Spleen (tissue), 11 donors: ENCODE data around the gene NATD1. TPM values are rescaled to one million over a fixed set of nuclear protein-coding genes. Genes with fewer than 3 reads are reported as not detected.
A peak's percentile ranks its signal among the peaks of the same experiment; 100 is the strongest.

Experiments
- DNase-seq: peaks from one replicate; pipeline ENCODE4 v3.0.0-alpha.2; 2020
- H3K27ac ChIP-seq, 8 donors: fragments of 200-600 bp; sonication (generic) in 7 of 8; 1 replicate in 4 of 8; 2 replicates in 4 of 8; pipeline versions ENCODE4 v1.5.0 to v1.8.0; 2016 to 2021; ENCODE audit warnings: inconsistent platforms in 4 of 8, mild to moderate bottlenecking in 4 of 8, moderate library complexity in 1 of 8
- H3K27me3 ChIP-seq, 7 donors: fragments of 200-600 bp; sonication (generic) in 6 of 7; replicated peaks in 1 of 7; 1 replicate in 4 of 7; 2 replicates in 3 of 7; pipeline versions ENCODE4 v1.5.0 to v1.8.0; 2016 to 2021; ENCODE audit warnings: inconsistent platforms in 3 of 7, mild to moderate bottlenecking in 1 of 7
- H3K36me3 ChIP-seq, 6 donors: fragments of 200-600 bp; sonication (generic) in 5 of 6; 1 replicate in 4 of 6; 2 replicates in 2 of 6; pipeline versions ENCODE4 v1.5.0 to v1.8.0; 2016 to 2021; ENCODE audit warnings: inconsistent platforms in 2 of 6
- H3K4me1 ChIP-seq, 6 donors: fragments of 200-600 bp; sonication (generic) in 5 of 6; 1 replicate in 3 of 6; 2 replicates in 3 of 6; pipeline versions ENCODE4 v1.5.0 to v1.8.0; 2016 to 2021; ENCODE audit warnings: inconsistent platforms in 3 of 6
- H3K4me3 ChIP-seq, 8 donors: fragments of 200-600 bp; sonication (generic) in 7 of 8; 1 replicate in 4 of 8; 2 replicates in 4 of 8; pipeline versions ENCODE4 v1.5.0 to v1.8.0; 2016 to 2021; ENCODE audit warnings: inconsistent platforms in 4 of 8, mild to moderate bottlenecking in 4 of 8, moderate library complexity in 2 of 8
- H3K9me3 ChIP-seq, 8 donors: fragments of 200-600 bp; sonication (generic) in 7 of 8; 1 replicate in 4 of 8; 2 replicates in 4 of 8; pipeline versions ENCODE4 v1.5.0 to v1.8.0; 2016 to 2021; ENCODE audit warnings: inconsistent platforms in 4 of 8
- CTCF ChIP-seq, 11 experiments: fragments of 200-600 bp in 7 of 11; fragments of 450-650 bp in 4 of 11; sonication (generic) in 4 of 11; IDR thresholded peaks in 8 of 11; conservative IDR thresholded peaks in 3 of 11; 1 replicate in 7 of 11; 2 replicates in 4 of 11; pipeline versions ENCODE4 v1.4.0 to v1.8.0; 2016 to 2021; ENCODE audit warnings: antibody characterized with exemption in 11 of 11, inconsistent platforms in 4 of 11, mild to moderate bottlenecking in 1 of 11
- POLR2A ChIP-seq, 3 donors: fragments of 450-650 bp; IDR thresholded peaks; one replicate each; pipeline ENCODE4 v1.5.1; 2017; ENCODE audit warnings: antibody characterized with exemption in 3 of 3, mild to moderate bottlenecking in 1 of 3
- POLR2AphosphoS5 ChIP-seq, 3 donors: sonication (generic); formaldehyde crosslinking; IDR thresholded peaks; one replicate each; pipeline ENCODE4 v1.5.1; 2017; ENCODE audit warnings: antibody characterized with exemption in 3 of 3
- WGBS, 5 donors: extraction: QIAGEN DNeasy Blood & Tissue Kit in 3 of 5; methylation state at CpG; one replicate each; pipeline versions ENCODE4 v1.1.5 to v1.1.7; 2013 to 2018; 5-methylcytosine and 5-hydroxymethylcytosine counted together
- intact Hi-C: fragments of 100-400 bp; cut with DNase I; formaldehyde crosslinking; loops from one replicate; pipeline ENCODE4 v1.15.0; 2023; ENCODE audit warnings: low total_unique reads
- polyA plus RNA-seq, 3 donors: library from polyadenylated mRNA; stranded (reverse); fragments of 200-250 nt; gene quantifications; one replicate each; pipeline ENCODE4 v1.2.1, GENCODE V29; 2013
- total RNA-seq, 7 donors: library from RNA; depleted of rRNA in 3 of 7; stranded (reverse); fragments of >200 nt in 3 of 7; fragmentation: NEBNext Ultra II Directional in 4 of 7; extraction: Animal tissue kit (Norgen Biotek cat#: 25700) in 4 of 7; gene quantifications; one replicate each; pipeline versions ENCODE4 v1.1.0 to v1.2.1, GENCODE V29; 2016 to 2021
- donor health status: healthy with polysubstance abuse.
- donor health status: DM: no; HTN: no; CAD: no; lungs with moderate emphysema.
- donor health status: DM: no; HTN: no; CAD: no.
- donor health status: Bipolar disorder and iron deficiency.
- donor health status: healthy.
- donor health status: DM: no; HTN: no; CAD: no.
- donor health status: DM: yes; HTN: yes; CAD: no.

NATD1 gene
- total and polyA plus RNA-seq, 10 donors = 1.3 to 31.0 (median 12.6) TPM

DNA sequence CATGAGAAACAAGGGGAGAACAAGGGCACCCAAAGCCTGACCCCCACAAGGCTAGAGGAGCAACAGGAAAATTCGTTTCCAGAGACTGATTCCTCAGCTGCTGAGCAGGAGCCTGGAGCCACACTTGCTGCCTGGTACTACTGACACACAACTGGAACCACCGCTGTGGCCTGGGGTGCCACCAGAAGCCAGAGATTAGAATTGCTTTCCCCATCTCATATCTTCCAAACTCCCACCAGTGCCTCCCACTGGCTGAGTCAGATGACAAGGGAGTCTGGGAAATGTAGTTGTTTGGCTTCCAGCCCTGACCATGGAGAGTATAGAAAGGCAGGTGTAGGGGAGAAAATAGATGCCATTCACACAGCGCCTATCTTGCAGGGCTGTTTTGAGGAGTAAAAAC, 35.1 kb downstream of the NATD1 start:
- Histone ChIP-seq H3K27ac (peak overlapping the region in 1 of 8 donors; percentile 65), H3K27me3 (no peaks in the 10 kb centered on the region), H3K4me3 (no peak overlapping the region), H3K36me3 (peaks cover 0 to 30% (median 0%) of the 10 kb centered on the region in 6 donors), H3K4me1 (peaks cover 2 to 43% (median 28%) of the 10 kb centered on the region in 6 donors), H3K9me3 (peaks cover 0 to 3% (median 0%) of the 10 kb centered on the region in 8 donors)
- intact Hi-C loops = loop anchor here (10.0 kb wide), 1 partner anchor 83 kb away; no protein-coding TSS in a partner anchor
- no peak for DNase-seq
- no peak for TF ChIP-seq POLR2AphosphoS5 (IDR thresholded peaks at IDR 0.05)
- no peak for TF ChIP-seq POLR2A (IDR thresholded peaks at IDR 0.05)
- TF ChIP-seq CTCF (IDR thresholded peaks at IDR 0.05 in 8 of 11, conservative IDR thresholded peaks at IDR 0.05 in 3 of 11) = no peak
- WGBS, 5 donors = 78 to 94% (median 82%) methylated on average over 3 of the region's 3 CpGs

DNA sequence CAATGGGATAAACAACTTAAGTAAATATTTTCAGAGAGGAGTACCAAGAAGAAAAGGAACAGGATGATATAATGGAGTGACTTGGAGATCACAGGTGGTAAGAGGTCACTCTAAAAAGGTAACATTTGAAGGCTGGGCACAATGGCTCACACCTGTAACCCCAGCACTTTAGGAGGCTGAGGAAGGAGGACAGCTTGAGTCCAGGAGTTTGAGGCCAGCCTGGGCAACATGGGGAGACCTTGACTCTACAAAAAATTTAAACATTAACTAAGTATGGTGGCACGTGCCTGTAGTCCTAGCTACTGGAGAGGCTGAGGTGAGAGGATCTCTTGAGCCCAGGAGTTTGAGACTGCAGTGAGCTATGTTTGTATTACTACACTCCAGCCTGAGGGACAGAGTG, 35.9 kb downstream of the NATD1 start:
- intact Hi-C loops = loop anchor here (10.0 kb wide), 1 partner anchor 83 kb away; no protein-coding TSS in a partner anchor
- peaks cover 0 to 23% (median 0%) of the 10 kb centered on the region in 6 donors for H3K36me3 ChIP-seq
- H3K27me3 ChIP-seq = no peaks in the 10 kb centered on the region
- H3K4me1 ChIP-seq = peaks cover 10 to 51% (median 35%) of the 10 kb centered on the region in 6 donors
- DNase-seq = no peak
- TF ChIP-seq POLR2AphosphoS5 (IDR thresholded peaks at IDR 0.05) (no peak), POLR2A (IDR thresholded peaks at IDR 0.05) (no peak), CTCF (IDR thresholded peaks at IDR 0.05 in 8 of 11, conservative IDR thresholded peaks at IDR 0.05 in 3 of 11) (no peak)
- 87 to 96% (median 90%) methylated on average over 1 of the region's 1 CpG for WGBS, 5 donors
- peaks cover 0 to 3% (median 0%) of the 10 kb centered on the region in 8 donors for H3K9me3 ChIP-seq
- H3K4me3 ChIP-seq = no peak overlapping the region
- H3K27ac ChIP-seq = no peak overlapping the region

DNA sequence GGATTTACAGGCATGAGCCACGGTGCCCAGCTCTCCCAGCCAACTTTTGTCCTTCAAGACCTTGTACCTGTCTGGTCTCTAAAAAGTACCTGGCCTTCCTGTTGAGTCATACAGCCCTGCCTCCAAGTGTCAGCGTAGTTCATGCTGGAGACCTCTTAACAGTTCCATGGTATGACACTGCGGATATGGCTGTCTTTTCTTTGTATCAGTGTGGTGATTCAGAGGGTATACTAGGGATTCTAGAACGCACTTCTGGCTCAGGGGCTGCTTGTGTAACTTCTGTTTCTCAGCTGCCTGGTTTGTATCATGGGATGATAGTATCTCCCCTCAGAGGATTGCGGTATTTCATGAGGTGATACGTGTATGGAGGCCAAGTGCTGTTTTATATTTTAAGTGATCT, 37.3 kb downstream of the NATD1 start:
- TF ChIP-seq CTCF (IDR thresholded peaks at IDR 0.05 in 8 of 11, conservative IDR thresholded peaks at IDR 0.05 in 3 of 11) (no peak), POLR2AphosphoS5 (IDR thresholded peaks at IDR 0.05) (no peak), POLR2A (IDR thresholded peaks at IDR 0.05) (no peak)

DNA sequence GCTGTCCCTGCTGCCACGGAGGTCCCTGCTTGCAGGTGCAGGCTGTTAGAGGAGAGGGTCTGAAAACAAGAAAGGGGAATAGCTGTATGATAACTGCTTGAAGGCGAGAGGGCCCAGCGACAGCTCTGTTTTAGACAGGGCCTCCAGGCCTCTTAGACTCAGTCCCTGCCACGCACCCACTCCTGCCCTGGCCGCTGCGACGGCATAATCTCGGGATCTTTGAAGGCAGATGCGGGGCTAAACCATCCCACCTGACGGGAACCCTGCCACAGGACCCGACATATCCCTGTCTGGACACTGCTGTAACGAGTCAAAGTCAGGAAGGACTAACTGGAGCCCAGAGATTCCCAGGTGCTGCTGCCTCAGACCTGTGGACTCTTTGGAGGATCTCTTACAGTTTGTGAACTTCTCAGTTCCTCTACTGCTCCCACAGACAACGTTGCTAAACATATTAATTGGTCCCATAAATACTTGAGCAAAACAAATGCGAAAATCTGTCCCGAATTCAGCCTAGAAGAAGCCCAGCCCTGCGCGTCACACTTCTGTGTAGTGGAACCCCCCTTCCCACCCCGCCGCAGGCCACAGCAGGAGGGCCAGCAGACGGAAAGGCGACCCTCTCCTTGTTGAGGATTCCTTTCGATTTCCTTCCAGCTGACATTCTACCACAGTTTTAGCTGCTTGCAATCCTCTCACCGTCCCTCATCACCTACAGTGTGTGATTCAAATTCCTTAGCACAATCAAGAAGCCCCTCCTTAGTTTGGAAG, 38.3 kb downstream of the NATD1 start:
- intact Hi-C loops = loop anchor here (10.0 kb wide), 1 partner anchor 80 kb away; no protein-coding TSS in a partner anchor
- Histone ChIP-seq H3K4me1 (peaks cover 31 to 74% (median 59%) of the 10 kb centered on the region in 6 donors), H3K9me3 (no peaks in the 10 kb centered on the region), H3K36me3 (peaks cover 0 to 12% (median 10%) of the 10 kb centered on the region in 6 donors), H3K27me3 (no peaks in the 10 kb centered on the region), H3K4me3 (peak overlapping the region; percentile 82 to 99 (median 98)), H3K27ac (peak overlapping the region; percentile 90 to 98 (median 94))
- WGBS, 5 donors = 6 to 11% (median 6%) methylated on average over 14 to 23 of the region's 23 CpGs
- TF ChIP-seq CTCF (IDR thresholded peaks at IDR 0.05 in 8 of 11, conservative IDR thresholded peaks at IDR 0.05 in 3 of 11) = no peak
- TF ChIP-seq POLR2A (IDR thresholded peaks at IDR 0.05) = no peak
- TF ChIP-seq POLR2AphosphoS5 (IDR thresholded peaks at IDR 0.05) = no peak
- peak; percentile 84 for DNase-seq

More for the DNA sequence above, 37.3 kb downstream of the NATD1 start:
- 80 to 91% (median 85%) methylated on average over 6 of the region's 6 CpGs for WGBS, 5 donors
- intact Hi-C loops = loop anchor here (10.0 kb wide), 1 partner anchor 81 kb away; no protein-coding TSS in a partner anchor
- peaks cover 23 to 65% (median 50%) of the 10 kb centered on the region in 6 donors for H3K4me1 ChIP-seq
- H3K27ac ChIP-seq = peak overlapping the region in 1 of 8 donors; percentile 94
- DNase-seq = no peak
- H3K36me3 ChIP-seq = peaks cover 0 to 11% (median under 1%) of the 10 kb centered on the region in 6 donors
- no peak overlapping the region for H3K4me3 ChIP-seq
- no peaks in the 10 kb centered on the region for H3K27me3 ChIP-seq
- no peaks in the 10 kb centered on the region for H3K9me3 ChIP-seq
